Activated CD4-positive, alpha-beta T cell treated with anti-CD3 and anti-CD28 coated beads, Interleukin-2, amount 10 ng/mL, durations not matched to agents 7 days and 5 days (primary cell): Measurements from ENCODE around the gene TRA2B. TPM values are rescaled to one million over a fixed set of nuclear protein-coding genes. Genes with fewer than 3 reads are reported as not detected.

Experiments used
- CTCF ChIA-PET: fragments of 350-600 bp; sonication (Branson Sonifier 250); formaldehyde crosslinking; loops from one replicate; lab custom pipeline; 2021; ENCODE audit warnings: antibody characterized with exemption; lab: Charles Lee
- POLR2A ChIA-PET: fragments of 350-600 bp; sonication (Branson Sonifier 250); formaldehyde crosslinking; loops from one replicate; lab custom pipeline; 2021; ENCODE audit warnings: antibody characterized with exemption; lab: Charles Lee
- DNase-seq: peaks from one replicate; pipeline ENCODE4 v3.0.0-alpha.2; 2020
- H3K27ac Mint-ChIP-seq: one replicate; pipeline ENCODE4 v1.8.0; 2021; ENCODE audit warnings: mild to moderate bottlenecking, moderate library complexity, mixed read lengths
- H3K27me3 Mint-ChIP-seq: one replicate; pipeline ENCODE4 v1.8.0; 2021; ENCODE audit warnings: mixed read lengths
- H3K36me3 Mint-ChIP-seq: one replicate; pipeline ENCODE4 v1.8.0; 2021; ENCODE audit warnings: low read depth, mixed read lengths
- H3K4me1 Mint-ChIP-seq: one replicate; pipeline ENCODE4 v1.8.0; 2021; ENCODE audit warnings: mixed read lengths
- H3K4me3 Mint-ChIP-seq: one replicate; pipeline ENCODE4 v1.8.0; 2021; ENCODE audit warnings: mild to moderate bottlenecking, moderate library complexity, mixed read lengths
- H3K9me3 Mint-ChIP-seq: one replicate; pipeline ENCODE4 v1.8.0; 2021; ENCODE audit warnings: mixed read lengths
- total RNA-seq, 2 experiments: library from RNA; stranded (reverse); gene quantifications; one replicate each; pipeline ENCODE4 v1.2.3, GENCODE V29; 2021

The TRA2B gene
- total RNA-seq, 2 experiments from 2014 or later: 224 to 284 TPM

DNA sequence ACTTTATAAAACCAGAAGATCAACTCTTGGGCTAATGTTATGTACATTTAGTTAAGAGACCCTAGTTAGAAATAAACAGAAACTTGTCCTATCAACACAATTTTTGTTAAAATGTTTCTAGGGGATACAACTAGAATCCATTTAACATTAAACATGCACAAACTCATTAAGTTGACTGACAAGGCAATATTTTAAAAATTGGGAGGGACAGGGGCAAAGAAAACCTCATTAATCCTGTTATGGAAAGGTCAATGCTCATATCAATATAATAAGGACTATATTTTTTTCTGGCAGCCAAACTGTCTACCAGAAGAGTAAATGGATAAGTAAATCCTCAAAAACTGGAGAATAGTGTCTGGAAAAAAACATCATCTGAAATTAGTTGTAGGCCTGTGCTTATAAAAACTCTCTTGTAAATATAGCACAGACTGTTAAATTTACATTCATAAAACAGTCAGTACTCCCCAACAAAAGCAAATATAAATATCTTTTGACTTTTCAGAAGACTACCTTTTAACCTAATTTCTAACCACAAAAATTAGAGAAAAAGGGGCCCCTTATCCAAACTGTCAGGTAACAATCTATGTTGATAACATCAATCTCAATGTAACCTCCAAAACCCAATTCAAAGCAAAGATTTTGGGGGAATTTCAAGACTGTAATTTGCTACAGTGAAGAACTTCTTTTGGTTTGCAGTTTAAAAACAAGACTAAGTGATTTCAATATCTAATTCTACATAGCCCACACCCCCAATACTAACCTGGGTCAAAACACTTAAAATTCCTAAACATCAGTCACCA lies 4.2 kb downstream of the TRA2B start:
- CTCF ChIA-PET: interaction anchor here (1.9 to 2.8 kb wide), 3 partner anchors 10 to 12 kb away, joined by 5 to 11 read pairs (median 8); no protein-coding TSS in a partner anchor
- DNase-seq: no peak
- H3K27ac Mint-ChIP-seq: peak overlapping the region; percentile 60
- POLR2A ChIA-PET: interaction anchor here (0.7 kb wide), 1 partner anchor 11 kb away, joined by 3 read pairs; no protein-coding TSS in a partner anchor
- H3K9me3 Mint-ChIP-seq: peaks cover 3% of the 10 kb centered on the region
- peak overlapping the region; percentile 100 for H3K4me3 Mint-ChIP-seq
- no peaks in the 10 kb centered on the region for H3K27me3 Mint-ChIP-seq
- H3K36me3 Mint-ChIP-seq: peaks cover 85% of the 10 kb centered on the region
- peaks cover 63% of the 10 kb centered on the region for H3K4me1 Mint-ChIP-seq

GRCh38 chr3:185931777-185932612 lies 5.8 kb downstream of the TRA2B start:
- Mint-ChIP-seq H3K36me3 (peaks cover 87% of the 10 kb centered on the region), H3K4me1 (peaks cover 74% of the 10 kb centered on the region), H3K27ac (peak overlapping the region; percentile 73), H3K4me3 (peak overlapping the region; percentile 64), H3K27me3 (no peaks in the 10 kb centered on the region), H3K9me3 (no peaks in the 10 kb centered on the region)
- ChIA-PET CTCF (interaction anchor here (0.9 to 2.8 kb wide), 4 partner anchors 8 to 13 kb away, joined by 3 to 11 read pairs (median 6); no protein-coding TSS in a partner anchor), POLR2A (interaction anchor here (0.6 to 1.6 kb wide), 5 partner anchors 13 to 853 kb away, joined by 4 to 8 read pairs (median 4); no protein-coding TSS in a partner anchor)
- DNase-seq: no peak

- ChIA-PET CTCF (interaction anchor here (0.6 to 2.8 kb wide), 4 partner anchors 9 to 407 kb away, joined by 3 to 8 read pairs (median 3); no protein-coding TSS in a partner anchor), POLR2A (no interaction called here)
- H3K9me3 Mint-ChIP-seq: no peaks in the 10 kb centered on the region
- H3K4me3 Mint-ChIP-seq: peak overlapping the region; percentile 64
- peaks cover 85% of the 10 kb centered on the region for H3K36me3 Mint-ChIP-seq
- no peak for DNase-seq
- H3K27ac Mint-ChIP-seq: peak overlapping the region; percentile 64
- H3K27me3 Mint-ChIP-seq: no peaks in the 10 kb centered on the region
- H3K4me1 Mint-ChIP-seq: peaks cover 85% of the 10 kb centered on the region
Measured at GRCh38 chr3:185930393-185931107, 7.3 kb downstream of the TRA2B start.

DNA sequence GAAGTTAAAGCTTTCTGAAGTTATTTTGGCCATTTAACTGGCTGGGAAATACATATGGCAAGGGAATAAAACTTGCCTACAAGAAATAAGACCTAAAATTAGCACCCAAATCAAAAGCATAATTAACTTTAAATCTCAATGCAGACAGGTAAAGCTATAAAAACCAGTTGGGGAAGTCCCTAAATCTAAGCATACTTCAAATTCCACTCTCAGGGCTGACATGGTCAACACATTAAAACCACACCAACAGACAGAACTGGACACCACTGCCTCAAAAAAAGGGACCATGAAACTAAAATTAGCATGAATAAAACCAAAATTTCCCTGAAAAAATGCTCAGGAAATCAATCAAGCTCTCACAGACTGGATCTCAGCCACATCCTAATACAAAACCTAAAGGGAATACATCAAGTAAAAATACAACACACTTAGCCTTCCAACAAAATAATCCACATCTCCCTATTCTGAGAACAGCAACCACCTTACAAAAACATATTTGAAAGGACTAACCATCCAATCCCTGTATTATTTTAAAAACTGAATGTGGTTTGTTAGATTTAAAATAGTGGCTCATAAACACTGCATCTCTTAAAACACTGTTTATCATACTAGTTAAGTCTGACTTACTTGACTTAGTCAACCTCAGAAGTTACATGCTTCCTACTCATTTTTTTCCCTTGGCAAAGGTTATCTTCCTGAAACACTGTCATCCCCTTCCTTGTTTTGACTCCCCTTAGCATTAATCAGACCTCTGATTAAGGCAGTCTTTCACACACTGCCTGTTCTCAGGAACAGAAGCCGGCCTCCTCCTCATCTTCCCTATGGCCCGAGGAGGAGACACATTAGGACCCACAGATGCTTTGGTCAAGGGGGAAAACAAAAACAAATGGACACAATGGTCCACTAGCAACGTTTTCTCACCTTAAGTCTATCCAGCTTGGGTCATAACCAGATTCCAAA lies 8.3 kb downstream of the TRA2B start:
- H3K4me3 Mint-ChIP-seq: peak overlapping the region; percentile 31
- H3K27me3 Mint-ChIP-seq: no peaks in the 10 kb centered on the region
- H3K27ac Mint-ChIP-seq: peak overlapping the region; percentile 82
- H3K4me1 Mint-ChIP-seq: peaks cover 92% of the 10 kb centered on the region
- no peak for DNase-seq
- no peaks in the 10 kb centered on the region for H3K9me3 Mint-ChIP-seq
- peaks cover 87% of the 10 kb centered on the region for H3K36me3 Mint-ChIP-seq
- POLR2A ChIA-PET: no interaction called here
- CTCF ChIA-PET: interaction anchor here (0.6 kb wide), 1 partner anchor 330 kb away, joined by 5 read pairs; no protein-coding TSS in a partner anchor

- Mint-ChIP-seq H3K27me3 (no peaks in the 10 kb centered on the region), H3K9me3 (no peaks in the 10 kb centered on the region), H3K4me1 (peaks cover 88% of the 10 kb centered on the region), H3K27ac (peak overlapping the region; percentile 82), H3K36me3 (peaks cover 86% of the 10 kb centered on the region), H3K4me3 (peak overlapping the region; percentile 31)
- ChIA-PET CTCF (interaction anchor here (0.6 to 1.3 kb wide), 2 partner anchors 16 to 329 kb away, joined by 4 to 5 read pairs; no protein-coding TSS in a partner anchor), POLR2A (interaction anchor here (1.3 kb wide), 1 partner anchor 10 kb away, joined by 3 read pairs; no protein-coding TSS in a partner anchor)
- no peak for DNase-seq
Measured at GRCh38 chr3:185928496-185928895, 9.3 kb downstream of the TRA2B start.

- Mint-ChIP-seq H3K9me3 (no peaks in the 10 kb centered on the region), H3K27ac (peak overlapping the region; percentile 82), H3K4me1 (peaks cover 84% of the 10 kb centered on the region), H3K27me3 (no peaks in the 10 kb centered on the region), H3K36me3 (peaks cover 92% of the 10 kb centered on the region), H3K4me3 (peak overlapping the region; percentile 31)
- DNase-seq: no peak
- POLR2A ChIA-PET: interaction anchor here (0.7 to 1.3 kb wide), 2 partner anchors 9 to 10 kb away, joined by 3 to 4 read pairs; partner anchors contain the start of gene TRA2B
- CTCF ChIA-PET: interaction anchor here (0.9 to 3.4 kb wide), 4 partner anchors 10 to 267 kb away, joined by 3 to 17 read pairs (median 4); no protein-coding TSS in a partner anchor
Measured at GRCh38 chr3:185927501-185928200, 10.2 kb downstream of the TRA2B start.

- no peak for DNase-seq
- H3K4me3 Mint-ChIP-seq: no peak overlapping the region
- ChIA-PET CTCF (interaction anchor here (1.2 to 3.4 kb wide), 4 partner anchors 14 to 691 kb away, joined by 3 to 17 read pairs (median 5); no protein-coding TSS in a partner anchor), POLR2A (no interaction called here)
- peaks cover 78% of the 10 kb centered on the region for H3K4me1 Mint-ChIP-seq
- no peaks in the 10 kb centered on the region for H3K9me3 Mint-ChIP-seq
- no peak overlapping the region for H3K27ac Mint-ChIP-seq
- H3K36me3 Mint-ChIP-seq: peaks cover 95% of the 10 kb centered on the region
- H3K27me3 Mint-ChIP-seq: no peaks in the 10 kb centered on the region
Measured at GRCh38 chr3:185926445-185926844, 11.4 kb downstream of the TRA2B start.

GRCh38 chr3:185925353-185925752 lies 12.5 kb downstream of the TRA2B start:
- no peak for DNase-seq
- no peak overlapping the region for H3K27ac Mint-ChIP-seq
- H3K27me3 Mint-ChIP-seq: no peaks in the 10 kb centered on the region
- ChIA-PET CTCF (interaction anchor here (1.8 to 3.4 kb wide), 3 partner anchors 13 to 692 kb away, joined by 4 to 17 read pairs (median 6); no protein-coding TSS in a partner anchor), POLR2A (no interaction called here)
- H3K9me3 Mint-ChIP-seq: no peaks in the 10 kb centered on the region
- H3K4me1 Mint-ChIP-seq: peaks cover 67% of the 10 kb centered on the region
- H3K36me3 Mint-ChIP-seq: peaks cover 92% of the 10 kb centered on the region
- no peak overlapping the region for H3K4me3 Mint-ChIP-seq

DNA sequence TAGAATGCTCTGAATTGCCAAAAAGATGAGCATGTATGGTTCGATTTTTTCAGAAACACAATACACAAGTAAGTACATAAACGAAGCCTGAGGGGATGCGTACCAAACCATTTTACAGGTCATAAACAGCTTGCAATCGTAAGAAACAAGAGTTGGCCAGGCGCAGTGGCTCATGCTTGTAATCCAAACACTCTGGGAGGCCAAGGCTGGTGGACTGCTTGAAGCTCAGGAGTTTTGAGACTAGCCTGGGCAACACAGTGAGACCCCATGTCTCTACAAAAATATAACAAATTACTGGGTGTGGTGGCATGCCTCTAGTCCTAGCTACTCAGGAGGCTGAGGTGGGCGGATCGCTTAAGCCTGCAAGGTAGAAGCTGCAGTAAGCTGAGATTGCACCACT lies 13.4 kb downstream of the TRA2B start:
- Mint-ChIP-seq H3K4me3 (no peak overlapping the region), H3K27ac (no peak overlapping the region), H3K9me3 (no peaks in the 10 kb centered on the region), H3K36me3 (peaks cover 92% of the 10 kb centered on the region), H3K4me1 (peaks cover 57% of the 10 kb centered on the region), H3K27me3 (no peaks in the 10 kb centered on the region)
- no peak for DNase-seq
- ChIA-PET POLR2A (no interaction called here), CTCF (interaction anchor here (0.7 to 2.2 kb wide), 4 partner anchors 8 to 19 kb away, joined by 5 to 6 read pairs (median 5); no protein-coding TSS in a partner anchor)

DNA sequence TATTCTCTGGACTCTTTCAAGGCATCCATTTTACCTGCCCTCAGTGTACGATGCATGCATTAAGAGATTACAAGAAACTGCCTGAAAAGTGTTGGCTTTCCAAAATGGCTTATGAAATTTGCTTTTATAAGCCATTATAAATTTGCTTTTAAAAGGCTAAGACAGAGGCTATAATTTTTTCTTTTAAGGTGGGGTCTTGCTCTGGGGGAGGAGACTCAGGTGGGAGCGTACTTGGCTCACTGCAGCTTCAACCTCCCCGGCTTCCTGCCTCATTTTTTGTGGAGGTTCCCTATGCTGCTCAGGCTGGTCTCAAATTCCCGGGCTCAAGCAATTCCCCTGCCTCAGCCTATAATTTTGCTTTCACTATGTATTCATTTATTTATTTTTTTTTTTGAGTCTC lies 17.6 kb downstream of the TRA2B start:
- Mint-ChIP-seq H3K9me3 (no peaks in the 10 kb centered on the region), H3K27me3 (no peaks in the 10 kb centered on the region), H3K27ac (no peak overlapping the region), H3K4me3 (no peak overlapping the region), H3K4me1 (peaks cover 18% of the 10 kb centered on the region), H3K36me3 (peaks cover 91% of the 10 kb centered on the region)
- CTCF ChIA-PET: interaction anchor here (1.0 kb wide), 1 partner anchor 23 kb away, joined by 3 read pairs; no protein-coding TSS in a partner anchor
- POLR2A ChIA-PET: no interaction called here
- DNase-seq: no peak
